K562 (cell line): ENCODE results near the gene LAMB4. TPM values are rescaled to one million over a fixed set of nuclear protein-coding genes. Genes with fewer than 3 reads are reported as not detected.

Source experiments
- CBFA2T2 ChIP-seq: fragments of 450-650 bp; conservative IDR thresholded peaks from 2 replicates; pipeline ENCODE4 v1.6.1; 2017; ENCODE audit warnings: mild to moderate bottlenecking
- CREBBP ChIP-seq: IDR thresholded peaks from one replicate; pipeline ENCODE4 v1.6.1; 2012; ENCODE audit warnings: low read depth, mild to moderate bottlenecking, control low read depth, inconsistent platforms, low read length
- ESRRA ChIP-seq: fragments of 450-650 bp; IDR thresholded peaks from 2 replicates; pipeline ENCODE4 v1.6.1; 2014; ENCODE audit warnings: low read depth, mild to moderate bottlenecking, moderate library complexity, borderline replicate concordance
- GABPB1 ChIP-seq: sonication (generic); formaldehyde crosslinking; IDR thresholded peaks from 2 replicates; pipeline ENCODE4 v1.8.0; 2022; ENCODE audit warnings: mild to moderate bottlenecking, missing genetic modification reagents
- GATA2 ChIP-seq: sonication (generic); formaldehyde crosslinking; IDR thresholded peaks from 2 replicates; pipeline ENCODE4 v1.4.0; 2020; ENCODE audit warnings: mild to moderate bottlenecking, missing genetic modification reagents
- HDAC1 ChIP-seq, 2 experiments: fragments of 450-650 bp; IDR thresholded peaks; 2 replicates each; pipeline ENCODE4 v1.6.1; 2016 to 2017; ENCODE audit warnings: inconsistent platforms in 1 of 2, mild to moderate bottlenecking in 1 of 2, moderate library complexity in 1 of 2
- HNRNPUL1 ChIP-seq: fragments of 200-400 bp; formaldehyde crosslinking; IDR thresholded peaks from 2 replicates; pipeline ENCODE4 v1.6.1; 2017; ENCODE audit warnings: low read length
- HOXB6 ChIP-seq: fragments of 250-450 bp; sonication (Bioruptor Pico); IDR thresholded peaks from 2 replicates; pipeline ENCODE4 v1.5.1; 2022; ENCODE audit warnings: mild to moderate bottlenecking, borderline replicate concordance
- HSF4 ChIP-seq: fragments of 250-450 bp; sonication (Bioruptor Pico); IDR thresholded peaks from 2 replicates; pipeline ENCODE4 v2.1.2; 2022; ENCODE audit warnings: mild to moderate bottlenecking, moderate library complexity, borderline replicate concordance
- KDM1A ChIP-seq, 2 experiments: fragments of 450-650 bp; IDR thresholded peaks; 2 replicates each; pipeline ENCODE4 v1.6.1; 2016; ENCODE audit warnings: mild to moderate bottlenecking in 2 of 2
- LEF1 ChIP-seq: fragments of 450-650 bp; IDR thresholded peaks from 2 replicates; pipeline ENCODE4 v1.6.1; 2016; ENCODE audit warnings: mild to moderate bottlenecking
- MCM3 ChIP-seq: fragments of 450-650 bp; IDR thresholded peaks from 2 replicates; pipeline ENCODE4 v1.6.1; 2016
- NFXL1 ChIP-seq: fragments of 450-650 bp; formaldehyde crosslinking; IDR thresholded peaks from 2 replicates; pipeline ENCODE4 v1.4.0; 2021; ENCODE audit warnings: mild to moderate bottlenecking
- RCOR1 ChIP-seq, 2 experiments: IDR thresholded peaks; 2 replicates each; pipeline ENCODE4 v1.6.1; 2012; ENCODE audit warnings: low read depth in 2 of 2, low read length in 2 of 2, borderline replicate concordance in 1 of 2, improper control_type of control experiment in 1 of 2
- SMARCA4 ChIP-seq: fragments of 450-650 bp; IDR thresholded peaks from 2 replicates; pipeline ENCODE4 v1.6.1; 2016
- ZBTB1 ChIP-seq: sonication (generic); formaldehyde crosslinking; IDR thresholded peaks from 2 replicates; pipeline ENCODE4 v1.8.1; 2023; ENCODE audit warnings: missing genetic modification reagents, low read depth, mild to moderate bottlenecking, borderline replicate concordance
- ZNF232 ChIP-seq: sonication (generic); formaldehyde crosslinking; IDR thresholded peaks from 2 replicates; pipeline ENCODE4 v1.8.0; 2022; ENCODE audit warnings: mild to moderate bottlenecking, missing genetic modification reagents
- ZNF780A ChIP-seq: fragments of 250-450 bp; sonication (Bioruptor Pico); IDR thresholded peaks from 2 replicates; pipeline ENCODE4 v1.5.0; 2021; ENCODE audit warnings: mild to moderate bottlenecking
- polyA plus RNA-seq, 8 experiments: library from polyadenylated mRNA; depleted of rRNA in 4 of 8; stranded (reverse) in 5 of 8; unstranded in 3 of 8; fragments of >200 nt; fragmentation: Nextera tagmentation in 2 of 8; fragmentation: Illumina TruSeq in 1 of 8; extraction: Ambion mirVana in 2 of 8; extraction: Trizol in 1 of 8; gene quantifications; 2 replicates each; pipeline versions ENCODE4 v1.2.1 to v1.2.3, GENCODE V29; 2011 to 2014; ENCODE audit warnings: inconsistent platforms in 1 of 8, missing spikeins in 1 of 8
- total RNA-seq, 7 experiments: library from RNA; depleted of rRNA in 6 of 7; stranded (reverse); fragments of >200 nt in 6 of 7; fragmentation: Illumina TruSeq in 2 of 7; extraction: Trizol in 2 of 7; gene quantifications; 2 replicates each; pipeline versions ENCODE4 v1.2.1 to v1.2.3, GENCODE V29; 2011 to 2021; ENCODE audit warnings: low replicate concordance in 1 of 7
- TF ChIP-seq, protein P1 (sequence below): sonication (generic); formaldehyde crosslinking; IDR thresholded peaks from 2 replicates; pipeline ENCODE4 v1.8.1; 2023; ENCODE audit warnings: mild to moderate bottlenecking, missing genetic modification reagents, moderate library complexity
- TF ChIP-seq, protein P2 (sequence below): fragments of 450-650 bp; IDR thresholded peaks from 2 replicates; pipeline ENCODE4 v1.6.1; 2016; ENCODE audit warnings: low read depth, mild to moderate bottlenecking, moderate library complexity
- TF ChIP-seq, protein P3 (sequence below): sonication (generic); formaldehyde crosslinking; IDR thresholded peaks from 2 replicates; pipeline ENCODE4 v1.8.1; 2023; ENCODE audit warnings: mild to moderate bottlenecking, missing genetic modification reagents
- TF ChIP-seq, protein P4 (sequence below): fragments of 250-450 bp; sonication (Bioruptor Pico); IDR thresholded peaks from 2 replicates; pipeline ENCODE4 v1.8.0; 2022; ENCODE audit warnings: inconsistent platforms
- TF ChIP-seq, protein P5 (sequence below), 2 experiments: fragments of 450-650 bp; conservative IDR thresholded peaks; 2 replicates each; pipeline ENCODE4 v1.6.1; 2017; ENCODE audit warnings: mild to moderate bottlenecking in 2 of 2, moderate library complexity in 2 of 2

LAMB4 gene
- total and polyA plus RNA-seq, 9 of the 15 experiments (the other 6 are each of a cell fraction or from before 2014, with no cell fraction given) = 0.06 to 0.13 (median 0.07) TPM; not detected in 6

DNA sequence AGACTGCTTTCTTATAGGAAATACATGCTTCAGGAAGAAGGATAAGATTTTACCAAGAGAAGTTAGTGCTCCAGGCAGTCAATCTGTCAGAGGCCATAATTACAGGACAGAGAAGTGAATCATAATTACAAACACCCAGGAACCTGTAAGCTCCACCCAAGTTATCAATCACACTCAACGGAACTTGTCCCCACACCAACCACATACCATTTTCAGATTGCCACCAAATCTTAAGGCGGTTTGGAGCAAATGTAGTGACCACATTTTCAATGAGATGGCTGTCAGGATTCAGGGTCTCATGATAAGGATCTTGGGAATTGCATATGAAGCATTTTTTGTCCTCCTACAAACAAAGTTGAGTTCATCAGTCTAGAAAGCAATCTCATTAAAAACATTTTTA, 132.0 kb downstream of the LAMB4 start (continued):
- TF ChIP-seq CREBBP (no peak), ZNF232 (CRISPR knock-in tag) (no peak), MCM3 (no peak), KDM1A (IDR thresholded peaks at IDR 0.05) (peak; percentile 92 to 94), ZBTB1 (0 out of 2 replicates have a peak, but pooled peaks have one; percentile 25), NFXL1 (CRISPR knock-in tag) (no peak), HSF4 (CRISPR knock-in tag) (no peak), HOXB6 (CRISPR knock-in tag) (no peak), ZNF780A (CRISPR knock-in tag) (no peak), GABPB1 (CRISPR knock-in tag) (peak; percentile 24; the same call in 1 of the 2 replicates), HDAC1 (IDR thresholded peaks at IDR 0.05) (peak in 1 of 2 experiments; percentile 81; a peak in 2 of 4 replicates), RCOR1 (IDR thresholded peaks at IDR 0.05; ENCODE audit: borderline replicate concordance in 1 of 2, low read depth in 2 of 2, low read length in 2 of 2) (peak; percentile 63 to 92; a peak in 2 of 4 replicates), HNRNPUL1 (no peak), SMARCA4 (peak; percentile 57), GATA2 (CRISPR knock-in tag) (peak; percentile 45; the same call in 1 of the 2 replicates), CBFA2T2 (peak; percentile 25; the same call in 1 of the 2 replicates), LEF1 (peak; percentile 51; the same call in 1 of the 2 replicates), ESRRA (peak; percentile 26; the same call in 1 of the 2 replicates)
- TF ChIP-seq, protein P1, sequence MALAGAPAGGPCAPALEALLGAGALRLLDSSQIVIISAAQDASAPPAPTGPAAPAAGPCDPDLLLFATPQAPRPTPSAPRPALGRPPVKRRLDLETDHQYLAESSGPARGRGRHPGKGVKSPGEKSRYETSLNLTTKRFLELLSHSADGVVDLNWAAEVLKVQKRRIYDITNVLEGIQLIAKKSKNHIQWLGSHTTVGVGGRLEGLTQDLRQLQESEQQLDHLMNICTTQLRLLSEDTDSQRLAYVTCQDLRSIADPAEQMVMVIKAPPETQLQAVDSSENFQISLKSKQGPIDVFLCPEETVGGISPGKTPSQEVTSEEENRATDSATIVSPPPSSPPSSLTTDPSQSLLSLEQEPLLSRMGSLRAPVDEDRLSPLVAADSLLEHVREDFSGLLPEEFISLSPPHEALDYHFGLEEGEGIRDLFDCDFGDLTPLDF (CRISPR knock-in tag) = no peak
- TF ChIP-seq, protein P2, sequence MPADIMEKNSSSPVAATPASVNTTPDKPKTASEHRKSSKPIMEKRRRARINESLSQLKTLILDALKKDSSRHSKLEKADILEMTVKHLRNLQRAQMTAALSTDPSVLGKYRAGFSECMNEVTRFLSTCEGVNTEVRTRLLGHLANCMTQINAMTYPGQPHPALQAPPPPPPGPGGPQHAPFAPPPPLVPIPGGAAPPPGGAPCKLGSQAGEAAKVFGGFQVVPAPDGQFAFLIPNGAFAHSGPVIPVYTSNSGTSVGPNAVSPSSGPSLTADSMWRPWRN = peak; percentile 18; the same call in 1 of the 2 replicates
- TF ChIP-seq, protein P3, sequence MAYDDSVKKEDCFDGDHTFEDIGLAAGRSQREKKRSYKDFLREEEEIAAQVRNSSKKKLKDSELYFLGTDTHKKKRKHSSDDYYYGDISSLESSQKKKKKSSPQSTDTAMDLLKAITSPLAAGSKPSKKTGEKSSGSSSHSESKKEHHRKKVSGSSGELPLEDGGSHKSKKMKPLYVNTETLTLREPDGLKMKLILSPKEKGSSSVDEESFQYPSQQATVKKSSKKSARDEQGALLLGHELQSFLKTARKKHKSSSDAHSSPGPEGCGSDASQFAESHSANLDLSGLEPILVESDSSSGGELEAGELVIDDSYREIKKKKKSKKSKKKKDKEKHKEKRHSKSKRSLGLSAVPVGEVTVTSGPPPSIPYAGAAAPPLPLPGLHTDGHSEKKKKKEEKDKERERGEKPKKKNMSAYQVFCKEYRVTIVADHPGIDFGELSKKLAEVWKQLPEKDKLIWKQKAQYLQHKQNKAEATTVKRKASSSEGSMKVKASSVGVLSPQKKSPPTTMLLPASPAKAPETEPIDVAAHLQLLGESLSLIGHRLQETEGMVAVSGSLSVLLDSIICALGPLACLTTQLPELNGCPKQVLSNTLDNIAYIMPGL (CRISPR knock-in tag) = no peak
- TF ChIP-seq, protein P4, sequence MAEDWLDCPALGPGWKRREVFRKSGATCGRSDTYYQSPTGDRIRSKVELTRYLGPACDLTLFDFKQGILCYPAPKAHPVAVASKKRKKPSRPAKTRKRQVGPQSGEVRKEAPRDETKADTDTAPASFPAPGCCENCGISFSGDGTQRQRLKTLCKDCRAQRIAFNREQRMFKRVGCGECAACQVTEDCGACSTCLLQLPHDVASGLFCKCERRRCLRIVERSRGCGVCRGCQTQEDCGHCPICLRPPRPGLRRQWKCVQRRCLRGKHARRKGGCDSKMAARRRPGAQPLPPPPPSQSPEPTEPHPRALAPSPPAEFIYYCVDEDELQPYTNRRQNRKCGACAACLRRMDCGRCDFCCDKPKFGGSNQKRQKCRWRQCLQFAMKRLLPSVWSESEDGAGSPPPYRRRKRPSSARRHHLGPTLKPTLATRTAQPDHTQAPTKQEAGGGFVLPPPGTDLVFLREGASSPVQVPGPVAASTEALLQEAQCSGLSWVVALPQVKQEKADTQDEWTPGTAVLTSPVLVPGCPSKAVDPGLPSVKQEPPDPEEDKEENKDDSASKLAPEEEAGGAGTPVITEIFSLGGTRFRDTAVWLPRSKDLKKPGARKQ (CRISPR knock-in tag) = no peak
- TF ChIP-seq, protein P5, sequence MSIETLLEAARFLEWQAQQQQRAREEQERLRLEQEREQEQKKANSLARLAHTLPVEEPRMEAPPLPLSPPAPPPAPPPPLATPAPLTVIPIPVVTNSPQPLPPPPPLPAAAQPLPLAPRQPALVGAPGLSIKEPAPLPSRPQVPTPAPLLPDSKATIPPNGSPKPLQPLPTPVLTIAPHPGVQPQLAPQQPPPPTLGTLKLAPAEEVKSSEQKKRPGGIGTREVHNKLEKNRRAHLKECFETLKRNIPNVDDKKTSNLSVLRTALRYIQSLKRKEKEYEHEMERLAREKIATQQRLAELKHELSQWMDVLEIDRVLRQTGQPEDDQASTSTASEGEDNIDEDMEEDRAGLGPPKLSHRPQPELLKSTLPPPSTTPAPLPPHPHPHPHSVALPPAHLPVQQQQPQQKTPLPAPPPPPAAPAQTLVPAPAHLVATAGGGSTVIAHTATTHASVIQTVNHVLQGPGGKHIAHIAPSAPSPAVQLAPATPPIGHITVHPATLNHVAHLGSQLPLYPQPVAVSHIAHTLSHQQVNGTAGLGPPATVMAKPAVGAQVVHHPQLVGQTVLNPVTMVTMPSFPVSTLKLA (conservative IDR thresholded peaks at IDR 0.05) = no peak
